CD4-positive, alpha-beta T cell treated with Interleukin-1 beta for 1 hour (primary cell): ENCODE data around the gene FBP1.

Source experiments
- DNase-seq, 2 donors: peaks; one replicate each; pipeline ENCODE4 v3.0.0-alpha.2; 2020 to 2022

Gene FBP1

DNA sequence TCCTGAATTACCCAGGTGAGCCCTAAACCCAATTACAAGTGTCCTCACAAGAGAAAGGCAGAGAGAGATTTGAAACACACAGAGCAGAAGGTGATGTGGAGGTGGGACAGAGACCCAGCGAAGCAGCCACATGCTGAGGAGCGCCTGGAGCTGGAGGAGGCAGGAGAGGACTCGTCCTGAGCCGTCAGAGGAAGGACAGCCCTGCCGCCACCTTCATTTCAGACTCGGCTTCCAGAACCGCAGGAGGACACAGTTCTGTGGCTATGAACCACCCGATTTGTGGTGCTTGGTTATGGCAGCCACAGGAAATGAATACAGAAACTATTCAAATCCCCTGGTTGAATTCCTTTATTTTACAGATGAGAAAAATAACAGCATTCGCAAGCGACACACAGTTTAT, 16.4 kb upstream of the FBP1 start:
- no peak for DNase-seq

DNA sequence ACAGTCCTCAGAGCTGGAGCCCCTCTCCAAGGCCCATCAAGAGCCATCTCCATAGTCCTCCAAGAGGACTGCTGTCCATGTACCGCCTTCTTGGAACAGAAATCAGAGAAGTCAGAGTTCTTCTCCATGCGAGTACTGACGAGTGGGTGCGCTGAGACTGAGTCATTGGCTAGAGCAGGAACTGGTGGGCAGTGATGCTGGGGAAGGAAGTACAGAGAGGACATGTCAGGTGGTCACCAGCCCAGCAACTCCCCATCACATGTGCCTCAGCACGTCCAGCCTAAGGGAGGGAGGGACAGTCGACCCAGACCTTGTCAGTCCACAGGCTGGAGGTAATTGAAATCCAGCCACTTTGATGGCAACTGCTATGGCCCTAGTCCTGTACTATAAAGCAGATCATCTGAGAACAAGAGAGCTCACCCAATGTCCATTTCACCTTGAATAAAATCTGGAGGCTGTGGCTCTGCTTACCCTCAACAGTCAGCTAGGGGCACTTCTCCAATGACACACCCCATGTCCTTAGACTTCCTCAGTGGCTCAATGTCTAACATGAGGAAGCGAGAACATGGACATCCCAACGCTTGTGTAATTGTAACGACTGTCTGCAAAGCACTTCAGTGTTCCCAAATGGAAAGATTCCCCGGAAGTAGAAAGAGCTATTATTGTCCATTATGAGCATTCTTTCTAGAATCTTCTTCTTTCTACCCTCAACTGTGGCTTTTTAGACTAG, 15.0 kb upstream of the FBP1 start:
- peak in 1 of 2 donors; percentile 57 for DNase-seq

DNA sequence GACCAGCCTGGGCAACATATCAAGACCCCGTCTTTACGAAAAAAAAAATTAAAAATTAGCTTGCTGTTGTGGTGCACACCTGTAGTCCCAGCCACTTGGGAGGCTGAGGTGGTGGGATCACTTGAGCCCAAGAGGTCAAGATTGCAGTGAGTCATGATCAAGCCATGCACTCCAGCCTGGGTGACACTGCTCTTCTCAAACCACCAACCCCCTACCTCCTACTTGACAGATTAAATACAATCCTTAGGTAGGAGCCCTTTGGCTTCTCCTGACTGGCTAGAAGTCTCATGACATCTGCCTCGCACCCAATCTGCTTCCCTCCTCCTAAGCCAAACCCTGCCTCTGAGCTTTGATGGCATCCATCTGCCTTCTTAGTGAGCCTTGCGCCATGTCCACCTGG, 11.6 kb upstream of the FBP1 start:
- no peak for DNase-seq

DNA sequence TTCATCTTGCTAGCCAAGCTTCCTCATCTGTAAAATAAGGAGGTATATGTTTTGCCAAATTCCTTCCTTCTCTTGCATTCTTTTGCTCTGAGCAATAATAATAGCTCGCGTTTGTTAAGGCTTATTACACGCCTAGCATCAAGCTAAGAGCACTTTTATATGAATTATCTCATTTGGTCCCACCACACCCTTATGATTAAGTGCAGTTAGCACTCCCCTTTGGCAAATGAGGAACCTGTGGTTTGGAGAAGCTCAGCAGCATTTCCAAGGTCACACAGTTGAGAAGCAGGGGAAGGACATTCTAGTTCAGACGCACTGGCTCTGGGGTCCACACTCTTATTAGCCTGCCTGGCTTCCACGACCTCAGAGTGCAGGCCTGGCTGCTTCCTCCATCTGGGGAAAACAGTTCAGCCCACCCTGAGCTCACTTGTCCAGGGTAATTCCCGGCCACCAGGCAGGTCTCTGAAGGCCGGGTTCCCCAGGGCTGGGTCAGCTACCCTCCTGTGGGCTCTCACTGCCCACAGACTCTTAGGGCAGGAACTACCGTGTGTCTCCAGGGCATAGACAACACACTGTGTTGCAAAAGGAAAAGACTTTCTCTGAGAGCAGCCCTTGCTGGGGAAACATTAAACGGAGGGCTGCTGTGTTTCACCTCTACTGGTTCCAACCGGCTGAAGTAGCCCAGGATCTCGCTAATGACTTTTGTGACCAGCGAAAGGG, 9.9 kb upstream of the FBP1 start:
- DNase-seq: peak in 1 of 2 donors; percentile 54

DNA sequence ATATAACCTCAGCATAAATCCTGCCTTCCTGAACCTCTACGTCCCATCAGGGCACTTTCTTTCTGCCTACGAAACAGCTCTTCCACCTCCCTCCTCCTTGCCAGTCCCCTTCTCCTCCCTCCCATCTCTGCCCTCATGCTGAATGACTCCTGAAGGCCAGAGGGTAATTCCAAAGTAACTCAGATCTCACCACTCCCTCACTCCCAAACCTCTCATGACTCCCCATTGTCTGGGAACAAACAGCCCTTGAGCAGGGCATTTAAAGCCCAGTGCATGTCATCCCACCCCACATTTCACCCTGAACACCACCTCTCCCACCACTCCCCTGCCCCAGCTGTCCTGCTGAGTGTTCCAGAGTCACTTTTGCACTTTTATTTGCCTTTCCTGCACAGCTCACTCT, 8.9 kb upstream of the FBP1 start:
- DNase-seq: no peak

DNA sequence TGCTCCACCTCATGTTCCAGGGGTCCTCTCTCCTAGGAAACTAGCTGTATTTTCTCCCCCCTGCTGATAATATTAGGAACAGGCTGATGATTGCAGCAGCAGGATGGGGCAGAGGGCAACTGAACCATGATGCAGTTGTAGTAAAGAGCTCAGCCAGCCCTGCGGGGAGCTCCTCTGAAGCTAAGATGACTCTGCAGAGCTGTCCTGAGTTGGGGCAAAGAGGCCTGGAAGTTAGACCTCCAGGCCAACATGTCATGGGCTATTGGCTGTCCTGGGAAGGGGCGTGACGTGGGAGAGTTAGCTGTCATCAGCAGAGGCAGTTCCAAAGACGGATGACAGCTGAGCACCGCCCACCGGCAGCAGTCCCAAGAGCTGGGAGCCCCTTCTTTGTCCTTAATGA, 6.6 kb upstream of the FBP1 start:
- no peak for DNase-seq

DNA sequence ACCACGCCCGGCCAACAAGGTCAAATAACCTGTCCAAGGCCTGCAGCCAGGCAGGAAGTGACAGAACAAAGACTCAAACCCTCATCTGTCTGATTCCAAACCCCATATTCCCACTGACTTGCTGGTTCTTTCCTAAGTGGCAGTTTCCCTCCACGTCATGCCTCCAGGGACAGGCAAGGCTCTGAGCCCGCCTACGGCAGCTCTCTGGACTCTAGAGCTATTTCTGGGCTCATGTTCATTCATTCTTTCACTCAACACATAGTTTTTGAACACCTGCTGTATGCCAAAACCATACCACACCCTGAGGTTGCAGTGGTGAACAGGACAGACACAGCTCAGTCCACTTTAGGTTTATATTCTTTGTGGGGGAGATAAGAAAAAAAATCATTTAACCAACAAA, 5.2 kb upstream of the FBP1 start:
- no peak for DNase-seq

DNA sequence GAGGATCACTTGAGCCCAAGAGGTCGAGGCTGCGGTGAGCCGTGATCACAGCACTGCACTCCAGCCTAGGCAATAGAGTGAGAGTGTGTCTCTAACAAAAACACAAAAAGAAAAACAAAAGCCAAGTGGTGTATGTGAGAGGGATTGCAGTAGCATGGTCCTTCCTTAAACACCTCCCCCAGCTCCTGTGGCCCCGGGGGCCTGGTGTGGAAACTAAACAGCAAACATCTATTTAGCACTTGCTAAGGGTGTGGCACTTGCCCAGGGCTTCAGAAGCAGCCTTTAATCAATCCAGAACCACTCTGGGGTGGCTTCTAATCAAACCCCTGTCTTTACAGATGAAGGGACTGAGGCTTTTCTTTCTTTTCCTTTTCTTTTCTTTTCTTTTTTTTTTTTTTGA, 4.4 kb upstream of the FBP1 start:
- no peak for DNase-seq

DNA sequence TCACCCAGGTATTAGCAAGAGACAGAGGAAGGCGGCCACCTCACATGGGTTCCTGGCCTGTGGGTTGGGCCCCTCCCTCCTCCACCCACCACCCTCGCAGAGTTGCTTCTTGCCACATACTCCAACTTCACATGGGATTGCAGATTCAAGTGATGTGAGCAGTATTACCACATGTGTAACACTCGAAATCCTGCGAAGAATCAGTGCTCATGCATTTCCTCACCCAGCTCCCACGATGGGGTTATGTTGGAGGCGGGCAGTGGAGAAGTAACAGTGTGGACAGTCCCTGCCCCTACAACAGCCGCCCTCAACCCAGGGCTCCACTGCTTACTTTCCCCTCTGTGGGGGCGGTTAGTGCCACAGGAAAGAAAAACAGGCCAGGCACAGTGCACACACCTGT, 3.9 kb upstream of the FBP1 start:
- peak in 1 of 2 donors; percentile 36 for DNase-seq

DNA sequence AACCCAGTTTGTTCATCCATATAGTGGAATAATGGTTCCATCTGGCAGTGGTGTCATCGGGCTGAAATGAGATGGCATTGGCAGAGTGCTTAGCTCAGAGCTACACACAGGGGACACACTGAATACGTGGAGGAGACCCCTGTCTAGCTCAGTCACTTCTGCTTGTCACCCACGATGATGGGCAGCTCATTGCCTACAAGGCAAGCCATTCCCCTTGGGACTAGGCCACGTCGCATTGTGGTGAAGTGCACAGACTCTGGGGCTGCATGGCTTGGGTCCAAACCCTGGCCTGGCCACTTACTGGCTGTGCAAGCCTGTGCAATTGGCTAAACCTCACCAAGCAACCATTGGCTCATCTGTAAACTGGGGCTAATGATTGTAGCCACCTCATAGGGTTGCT, 3.2 kb upstream of the FBP1 start:
- DNase-seq: no peak

DNA sequence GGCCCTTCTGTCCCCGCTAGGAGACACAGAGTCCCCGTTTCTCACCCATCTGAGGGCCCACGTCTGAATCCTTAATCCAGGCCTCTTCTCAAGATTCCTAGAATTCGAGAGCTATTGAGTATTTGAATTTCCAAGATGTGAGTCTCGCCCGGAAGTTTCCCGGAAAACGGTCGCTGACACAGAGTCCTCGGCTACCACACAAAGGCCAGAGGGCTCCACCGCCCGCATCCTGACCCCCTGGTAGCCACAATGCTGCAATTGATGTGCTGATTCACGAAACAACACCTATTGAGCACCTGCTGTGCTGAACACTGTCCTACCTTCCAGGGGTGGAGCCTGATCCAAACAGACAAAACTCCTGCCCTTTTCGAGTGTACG, 670 bp upstream of the FBP1 start:
- no peak for DNase-seq

DNA sequence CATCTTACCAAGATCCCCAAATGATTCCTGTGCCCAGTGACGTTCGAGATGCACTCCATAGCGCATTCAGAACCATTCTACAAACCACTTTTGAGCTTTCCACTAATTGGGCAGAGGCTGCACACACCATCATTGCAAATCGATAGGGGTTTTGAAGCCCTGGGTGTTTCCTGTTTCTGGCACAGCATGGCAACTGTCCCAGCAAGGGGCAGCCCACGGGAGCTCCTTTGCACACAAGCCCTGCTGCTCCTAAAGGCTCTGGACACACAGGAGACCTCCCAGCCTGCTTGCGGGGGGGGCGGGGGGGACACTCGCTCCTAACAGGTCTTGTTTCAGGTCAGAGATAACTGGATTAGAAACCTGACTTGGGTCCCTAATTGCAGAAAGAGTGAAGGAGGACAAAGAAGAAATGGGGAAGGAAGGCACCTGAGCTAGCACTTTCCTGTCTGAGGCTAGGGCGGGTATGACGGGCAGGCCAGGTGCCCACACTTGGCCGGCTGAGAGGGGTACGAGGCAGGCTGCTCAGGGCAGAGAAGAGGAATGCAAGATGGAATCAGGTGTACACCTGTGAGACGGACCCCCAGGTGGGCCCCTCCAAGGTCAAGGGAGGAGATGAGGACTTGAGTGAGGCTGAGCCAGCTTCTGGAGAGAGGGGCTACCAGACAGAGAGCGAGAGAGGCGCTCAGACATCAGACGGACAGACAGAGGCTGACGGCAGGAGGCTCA, 820 bp downstream of the FBP1 start:
- no peak for DNase-seq

DNA sequence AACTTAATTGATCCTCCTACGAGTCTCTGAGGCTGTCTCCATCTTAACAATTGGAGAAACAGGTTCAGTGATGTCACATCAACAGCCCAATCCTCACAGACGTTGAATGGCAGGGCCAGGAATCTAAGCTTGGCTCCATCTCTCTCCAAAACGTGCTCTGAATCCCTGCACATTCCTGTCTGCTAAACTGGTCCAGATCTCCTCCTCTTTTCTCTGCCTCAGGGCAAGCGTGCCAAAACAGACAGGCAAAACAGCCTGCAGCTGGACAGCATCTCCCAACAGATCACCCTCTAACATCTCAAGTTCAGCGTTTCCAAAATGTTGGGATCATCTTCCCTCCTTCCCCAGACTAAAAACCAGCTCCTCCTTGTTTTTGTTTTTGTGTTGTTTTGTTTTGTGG, 6.6 kb downstream of the FBP1 start:
- no peak for DNase-seq

DNA sequence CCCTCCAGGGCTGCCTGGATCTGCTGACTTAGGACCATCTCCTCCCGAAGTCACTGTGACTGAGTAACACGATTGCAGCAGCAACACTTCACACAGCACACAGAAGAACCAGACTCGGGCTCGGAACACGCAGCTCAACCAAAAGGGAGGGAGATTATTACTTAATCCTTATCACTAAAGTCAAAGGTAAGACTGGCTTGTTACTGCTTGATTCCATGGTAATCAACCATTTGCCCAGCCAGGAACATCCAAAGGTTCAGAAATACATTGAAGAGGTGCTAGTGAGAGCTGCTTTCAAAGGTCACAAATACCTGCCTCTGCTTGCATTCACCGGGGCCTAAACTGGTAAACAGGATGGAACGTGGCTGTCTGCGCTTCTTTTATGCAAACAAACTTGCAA, 7.7 kb downstream of the FBP1 start:
- DNase-seq: no peak

DNA sequence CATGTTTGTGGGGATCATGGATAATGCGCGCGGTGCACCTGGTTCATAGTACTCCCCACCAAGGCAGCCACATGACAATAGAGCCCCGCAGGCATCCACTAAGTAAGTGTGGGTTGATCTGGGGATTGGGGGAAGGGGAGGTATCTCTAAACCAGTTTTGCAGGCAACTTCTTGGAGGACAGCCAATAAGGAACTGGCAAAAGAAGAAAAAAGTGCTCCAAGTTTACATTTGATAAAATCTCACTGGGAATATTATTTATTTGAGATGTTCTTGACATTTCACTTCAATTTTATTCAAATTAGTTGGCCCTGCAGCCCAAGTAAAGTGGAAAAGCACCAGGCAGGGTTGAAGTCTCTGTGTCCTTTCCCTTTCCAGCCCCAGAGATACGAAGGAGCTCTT, 8.5 kb downstream of the FBP1 start:
- DNase-seq: no peak

DNA sequence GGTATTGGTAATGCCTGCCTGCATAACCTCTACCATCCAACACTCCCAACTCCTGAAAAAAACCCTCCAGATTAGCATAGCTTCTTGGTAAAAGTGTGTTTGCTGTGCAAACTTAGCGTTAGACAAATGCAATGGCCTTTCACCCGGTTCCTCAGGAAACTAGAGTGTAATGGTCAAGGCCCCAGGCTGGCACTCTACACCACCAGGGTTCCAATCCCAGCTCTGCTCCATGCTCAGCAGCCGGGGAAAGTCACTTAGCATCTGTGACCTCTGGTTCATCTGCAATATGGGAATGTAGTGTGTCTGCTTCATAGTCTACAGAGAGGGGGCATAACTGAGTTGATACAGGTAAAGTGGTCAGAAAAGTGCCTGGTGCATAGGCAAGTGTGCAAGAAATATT, 9.0 kb downstream of the FBP1 start:
- DNase-seq: no peak

DNA sequence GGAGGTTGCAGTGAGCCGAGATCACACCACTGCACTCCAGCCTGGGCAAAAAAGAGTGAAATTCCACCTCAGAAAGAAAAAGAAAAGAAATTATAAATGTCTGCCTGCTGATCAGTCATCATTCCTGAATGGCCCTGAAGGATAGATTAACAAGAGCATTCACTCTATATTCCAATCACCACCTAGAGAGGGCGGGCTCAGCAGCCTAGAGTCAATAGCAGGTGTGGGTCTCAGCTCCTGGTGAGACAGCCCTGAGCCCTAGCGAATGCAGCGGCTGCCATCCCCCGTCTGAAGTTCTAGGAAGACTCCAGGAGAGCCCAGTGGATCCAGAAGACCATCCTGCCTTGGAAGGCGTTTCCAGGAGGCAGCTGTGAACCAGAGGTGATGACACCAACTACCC, 12.0 kb downstream of the FBP1 start:
- DNase-seq: no peak

DNA sequence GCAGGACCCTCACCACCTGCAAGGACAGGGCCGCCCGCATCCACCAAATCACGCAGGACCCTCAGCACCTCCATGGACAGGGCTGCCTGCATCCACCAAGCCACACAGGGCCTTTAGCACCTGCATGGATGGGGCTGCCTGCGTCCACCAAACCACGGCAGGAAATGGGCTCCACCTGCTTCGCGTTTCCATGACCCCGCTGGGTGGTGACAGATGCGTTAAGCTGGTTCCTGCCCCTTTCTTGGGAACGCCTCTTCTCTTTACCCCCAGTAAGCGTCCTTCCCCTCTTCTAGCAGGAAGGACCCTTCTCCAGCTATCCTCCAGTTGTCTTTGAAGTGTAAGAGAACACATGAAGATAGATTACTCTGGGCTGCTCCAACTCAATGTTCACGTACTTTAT, 13.5 kb downstream of the FBP1 start:
- no peak for DNase-seq

DNA sequence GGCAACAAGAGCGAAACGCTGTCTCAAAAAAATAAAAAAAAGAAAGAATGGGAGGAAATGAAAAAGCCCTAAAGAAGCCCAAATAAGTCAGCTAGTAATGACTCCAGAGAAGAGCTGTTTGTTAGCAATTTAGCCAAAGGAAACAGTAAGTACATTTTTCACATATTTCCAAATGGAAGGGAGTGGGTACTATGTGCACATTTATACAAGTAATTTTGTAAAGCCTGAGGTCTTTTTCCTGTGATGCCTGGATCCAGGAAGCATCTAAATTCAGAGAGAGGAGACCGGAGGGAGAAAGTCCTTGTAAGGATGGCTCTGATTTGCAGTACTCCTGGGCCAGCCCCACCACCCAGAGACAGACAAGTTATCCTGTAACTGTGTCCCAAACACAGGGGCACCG, 14.7 kb downstream of the FBP1 start:
- DNase-seq: no peak

DNA sequence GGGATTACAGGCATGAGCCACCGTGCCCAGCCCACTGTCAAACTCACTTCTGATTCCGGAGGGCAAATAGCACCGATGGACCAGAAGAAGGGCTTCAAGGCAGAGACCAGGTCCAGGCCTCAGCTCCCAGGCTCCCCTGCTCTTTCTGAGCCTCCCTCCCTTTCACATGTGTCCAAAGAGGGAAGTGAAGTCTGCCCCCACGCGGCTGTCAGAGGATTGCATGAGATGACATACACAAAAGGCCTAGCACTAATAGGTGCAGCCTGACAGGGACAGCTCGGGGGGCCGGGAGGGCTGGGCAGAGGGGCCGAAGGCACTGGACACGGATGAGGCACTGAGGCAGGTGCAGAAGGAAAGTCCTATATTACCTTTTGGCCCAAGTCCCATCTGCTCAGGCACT, 16.1 kb downstream of the FBP1 start:
- peak; percentile 2 to 29 for DNase-seq

DNA sequence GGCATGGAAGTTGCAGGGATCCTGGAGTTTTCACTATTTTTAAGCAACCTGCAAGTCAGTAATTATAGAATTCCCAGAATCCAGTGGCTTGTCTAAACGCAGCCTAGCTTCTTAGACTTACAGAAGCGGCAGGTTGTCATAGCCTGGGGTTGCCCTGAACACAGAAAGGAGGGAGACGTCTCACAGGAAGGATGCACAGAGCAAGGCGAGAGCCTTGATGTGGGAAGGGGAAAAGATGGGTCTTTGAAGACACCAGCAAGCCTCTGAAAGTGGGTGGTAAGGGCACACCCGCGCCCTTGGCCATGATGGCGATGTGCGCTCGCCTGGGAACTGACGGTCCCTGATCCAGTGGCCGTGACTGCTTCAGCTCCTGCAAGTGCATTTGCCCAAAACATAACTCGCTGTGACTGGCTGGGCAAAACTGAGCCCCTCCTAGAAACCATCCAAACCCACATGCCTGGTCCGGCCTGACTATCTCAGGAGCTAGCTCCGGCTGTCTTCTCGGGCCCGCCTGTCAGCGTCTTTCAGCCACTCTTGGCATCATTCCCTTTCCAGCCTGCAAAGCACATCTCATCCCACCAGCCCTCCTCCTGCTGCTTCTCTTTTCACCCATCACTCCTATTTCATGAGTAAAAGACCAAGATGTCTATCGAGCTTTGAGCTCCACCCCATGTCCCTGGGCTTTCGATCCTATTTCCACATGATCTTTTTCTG, 17.1 kb downstream of the FBP1 start:
- no peak for DNase-seq

DNA sequence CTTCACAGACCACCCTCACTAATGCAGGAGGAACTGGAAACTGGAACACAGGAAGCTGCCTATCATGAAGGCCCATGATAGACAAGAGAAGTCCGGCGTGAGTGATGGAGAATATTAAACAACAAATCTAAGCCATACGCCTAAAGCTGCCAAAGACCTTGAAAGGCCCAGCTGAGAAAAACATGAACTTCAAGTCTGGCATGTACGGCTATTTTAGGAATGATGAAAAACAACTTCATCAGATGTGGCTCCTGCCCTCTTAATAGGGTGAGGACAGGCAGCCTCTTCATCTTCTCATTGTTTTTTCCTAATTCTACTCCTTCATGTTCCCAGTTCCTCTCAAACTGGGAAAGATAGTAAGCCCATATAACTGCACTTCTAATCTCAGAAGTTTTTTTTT, 20.3 kb downstream of the FBP1 start:
- no peak for DNase-seq

DNA sequence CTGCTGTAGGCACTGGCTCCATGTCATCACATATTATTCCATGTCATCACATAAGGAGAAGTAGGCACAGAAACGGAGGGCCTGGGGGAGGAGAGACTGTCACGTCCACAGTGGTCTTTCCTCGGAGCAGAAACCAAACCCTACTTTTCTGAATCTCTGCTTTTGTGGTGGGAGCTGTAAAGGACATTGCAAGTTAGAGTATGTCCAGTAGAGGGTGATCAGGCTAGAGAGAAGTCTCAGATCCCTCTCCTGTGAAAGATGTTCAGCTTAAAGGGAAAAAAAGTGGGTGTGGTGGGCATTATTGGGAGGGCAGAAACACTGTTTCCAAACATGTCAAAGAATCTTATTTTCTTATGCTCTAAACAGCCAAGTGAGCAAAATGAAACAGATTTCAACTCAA, 26.3 kb downstream of the FBP1 start:
- no peak for DNase-seq

DNA sequence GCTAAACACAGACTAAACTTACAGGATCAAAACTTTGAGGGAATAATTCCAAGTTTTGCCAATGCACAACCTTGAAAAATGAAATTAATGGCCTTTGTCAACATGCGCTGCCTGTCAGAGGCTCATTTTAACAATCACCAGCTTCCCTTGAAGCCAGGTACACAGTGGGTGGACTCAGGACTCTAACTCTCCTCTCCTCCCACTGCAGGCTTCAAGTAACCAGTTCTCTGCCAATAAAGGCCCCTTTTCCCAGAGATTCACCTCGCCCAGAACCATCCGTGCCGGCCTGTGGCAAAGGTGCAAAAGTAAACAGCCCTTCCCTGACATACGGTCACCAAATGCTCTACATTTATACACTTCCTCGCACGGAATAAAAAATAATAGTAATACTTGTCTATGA, 27.2 kb downstream of the FBP1 start:
- DNase-seq: no peak
